GM23338 (cell line): ENCODE results near the gene CHST15. TPM values are rescaled to one million over a fixed set of nuclear protein-coding genes. Genes with fewer than 3 reads are reported as not detected.

Experiments
- ATAC-seq: fragments of 200-7000 bp; cut with Tn5 transposase; 3 replicates; pipeline ENCODE4 v1.9.1; 2020
- DNase-seq: peaks from one replicate; pipeline ENCODE4 v3.0.0-alpha.2; 2015; ENCODE audit warnings: low spot score
- H2AFZ ChIP-seq: fragments of 200-600 bp; sonication (generic); 2 replicates; pipeline ENCODE4 v1.8.0; 2016; ENCODE audit warnings: antibody characterized with exemption, mild to moderate bottlenecking, moderate library complexity
- H3F3A ChIP-seq: fragments of 200-600 bp; sonication (generic); replicated peaks from 2 replicates; pipeline ENCODE4 v1.8.0; 2017; ENCODE audit warnings: antibody characterized with exemption, mixed run types, low read depth
- H3K27ac ChIP-seq: fragments of 200-600 bp; sonication (generic); 2 replicates; pipeline ENCODE4 v1.6.1; 2016; ENCODE audit warnings: low read depth
- H3K27me3 ChIP-seq: fragments of 200-600 bp; sonication (generic); 2 replicates; pipeline ENCODE4 v1.8.0; 2016; ENCODE audit warnings: mild to moderate bottlenecking, mixed run types, moderate library complexity; ENCODE audit not compliant: insufficient read depth
- H3K36me3 ChIP-seq: fragments of 200-600 bp; sonication (generic); 2 replicates; pipeline ENCODE4 v1.8.0; 2016; ENCODE audit warnings: mild to moderate bottlenecking; ENCODE audit not compliant: insufficient read depth
- H3K4me1 ChIP-seq: fragments of 200-600 bp; sonication (generic); 2 replicates; pipeline ENCODE4 v1.8.0; 2016; ENCODE audit warnings: mild to moderate bottlenecking, moderate library complexity; ENCODE audit not compliant: insufficient read depth
- H3K4me2 ChIP-seq: fragments of 200-600 bp; sonication (generic); 2 replicates; pipeline ENCODE4 v1.7.1; 2017; ENCODE audit warnings: mixed run types
- H3K4me3 ChIP-seq: fragments of 200-600 bp; sonication (generic); 2 replicates; pipeline ENCODE4 v1.6.1; 2016; ENCODE audit warnings: mixed run types
- H3K79me2 ChIP-seq: fragments of 200-600 bp; sonication (generic); replicated peaks from 2 replicates; pipeline ENCODE4 v1.8.0; 2017; ENCODE audit warnings: mild to moderate bottlenecking; ENCODE audit not compliant: insufficient read depth
- H3K9me2 ChIP-seq: fragments of 200-600 bp; sonication (generic); 2 replicates; pipeline ENCODE4 v1.8.0; 2017; ENCODE audit not compliant: insufficient read depth
- H4K20me1 ChIP-seq: fragments of 200-600 bp; sonication (generic); replicated peaks from 2 replicates; pipeline ENCODE4 v1.8.0; 2017; ENCODE audit warnings: mild to moderate bottlenecking; ENCODE audit not compliant: insufficient read depth
- H3K27ac Mint-ChIP-seq: 2 replicates; pipeline ENCODE4 v1.8.0; 2020; ENCODE audit warnings: inconsistent platforms, mild to moderate bottlenecking, moderate library complexity, mixed read lengths
- H3K27me3 Mint-ChIP-seq: 3 replicates; pipeline ENCODE4 v1.8.0; 2022; ENCODE audit warnings: low read depth, mild to moderate bottlenecking, moderate library complexity, mixed read lengths, inconsistent platforms; ENCODE audit not compliant: insufficient read depth, poor library complexity
- H3K36me3 Mint-ChIP-seq: 3 replicates; pipeline ENCODE4 v1.8.0; 2021; ENCODE audit warnings: low read depth, mild to moderate bottlenecking, inconsistent platforms, moderate library complexity, mixed read lengths
- H3K4me1 Mint-ChIP-seq: 3 replicates; pipeline ENCODE4 v1.8.0; 2020; ENCODE audit warnings: mild to moderate bottlenecking, inconsistent platforms, mixed read lengths
- H3K4me3 Mint-ChIP-seq: 3 replicates; pipeline ENCODE4 v1.8.0; 2021; ENCODE audit warnings: moderate library complexity, mild to moderate bottlenecking, inconsistent platforms, mixed read lengths
- H3K9me3 Mint-ChIP-seq: 3 replicates; pipeline ENCODE4 v1.8.0; 2020; ENCODE audit warnings: moderate library complexity, mild to moderate bottlenecking, inconsistent platforms, mixed read lengths
- CTCF ChIP-seq, 2 experiments: fragments of 200-600 bp in 1 of 2; sonication (generic) in 1 of 2; conservative IDR thresholded peaks; 2 replicates each; pipeline versions ENCODE4 v1.5.1 to v1.6.1; 2016 to 2017; ENCODE audit warnings: antibody characterized with exemption in 2 of 2, low read depth in 2 of 2, mild to moderate bottlenecking in 2 of 2, moderate library complexity in 1 of 2
- ETS1 ChIP-seq: IDR thresholded peaks from 2 replicates; pipeline ENCODE4 v1.6.1; 2016; ENCODE audit warnings: antibody characterized with exemption
- EZH2phosphoT487 ChIP-seq: fragments of 200-600 bp; sonication (generic); IDR thresholded peaks from one replicate; pipeline ENCODE4 v1.8.1; 2018; ENCODE audit warnings: antibody characterized with exemption; ENCODE audit not compliant: unreplicated experiment
- NANOG ChIP-seq: IDR thresholded peaks from 2 replicates; pipeline ENCODE4 v1.6.1; 2016; ENCODE audit warnings: antibody characterized with exemption, borderline replicate concordance
- POLR2AphosphoS5 ChIP-seq: IDR thresholded peaks from 2 replicates; pipeline ENCODE4 v1.6.1; 2016; ENCODE audit warnings: antibody characterized with exemption, low read depth
- STAT1 ChIP-seq: IDR thresholded peaks from one replicate; pipeline ENCODE4 v1.6.1; 2016; ENCODE audit warnings: antibody characterized with exemption; ENCODE audit not compliant: unreplicated experiment
- ZNF331 ChIP-seq: fragments of 250-450 bp; sonication (Bioruptor Pico); IDR thresholded peaks from 2 replicates; pipeline ENCODE4 v1.5.0; 2020; ENCODE audit warnings: low read depth, mild to moderate bottlenecking, moderate library complexity
- polyA plus RNA-seq: library from polyadenylated mRNA; unstranded; fragments of >200 nt; fragmentation: Nextera tagmentation; extraction: Ambion mirVana; gene quantifications from 2 replicates; pipeline ENCODE4 v1.2.1, GENCODE V29; 2016
- total RNA-seq: library from RNA; depleted of rRNA; stranded (reverse); fragments of >200 nt; shearing (Covaris generic); gene quantifications from 2 replicates; pipeline ENCODE4 v1.2.3, GENCODE V29; 2014

The CHST15 gene
- total and polyA plus RNA-seq, 2 experiments from 2014 or later, result 2.6 to 11.2 TPM

- Histone ChIP-seq H3K27ac (no peak overlapping the region), H4K20me1 (no peaks in the 10 kb centered on the region), H3K4me3 (no peak overlapping the region), H3K4me2 (no peak overlapping the region), H3K27me3 (no peaks in the 10 kb centered on the region), H3K4me1 (no peaks in the 10 kb centered on the region), H3K36me3 (no peaks in the 10 kb centered on the region), H3F3A (no peaks in the 10 kb centered on the region), H3K9me2 (no peaks in the 10 kb centered on the region), H3K79me2 (no peaks in the 10 kb centered on the region), H2AFZ (no peak overlapping the region)
- Mint-ChIP-seq H3K4me1 (0 out of 3 replicates have a peak, but pooled peaks cover 2% of the 10 kb centered on the region), H3K36me3 (no peaks in the 10 kb centered on the region), H3K9me3 (no peaks in the 10 kb centered on the region), H3K27me3 (no peaks in the 10 kb centered on the region), H3K27ac (no peak overlapping the region), H3K4me3 (no peak overlapping the region)
- ATAC-seq (peak; percentile 88), DNase-seq (peak; percentile 73)
- TF ChIP-seq ETS1 (no peak), EZH2phosphoT487 (no peak), CTCF (conservative IDR thresholded peaks at IDR 0.05; ENCODE audit: low read depth in 2 of 2) (peak; percentile 47 to 64), ZNF331 (CRISPR knock-in tag) (no peak)
Measured at GRCh38 chr10:124125305-124126116, 32.1 kb upstream of the CHST15 start.

- Histone ChIP-seq H3K36me3 (no peaks in the 10 kb centered on the region), H3F3A (no peaks in the 10 kb centered on the region), H2AFZ (no peak overlapping the region), H3K79me2 (no peaks in the 10 kb centered on the region), H3K4me1 (no peaks in the 10 kb centered on the region), H3K4me3 (no peak overlapping the region), H3K4me2 (no peak overlapping the region), H3K27me3 (no peaks in the 10 kb centered on the region), H3K9me2 (no peaks in the 10 kb centered on the region), H3K27ac (no peak overlapping the region), H4K20me1 (no peaks in the 10 kb centered on the region)
- TF ChIP-seq POLR2AphosphoS5, result no peak
- TF ChIP-seq ZNF331 (CRISPR knock-in tag), result no peak
- no peak for TF ChIP-seq STAT1
- no peak for TF ChIP-seq NANOG
- TF ChIP-seq ETS1, result no peak
- no peaks in the 10 kb centered on the region for H3K36me3 Mint-ChIP-seq
- no peak overlapping the region for H3K4me3 Mint-ChIP-seq
- DNase-seq (no peak), ATAC-seq (no peak)
- no peaks in the 10 kb centered on the region for H3K9me3 Mint-ChIP-seq
- H3K4me1 Mint-ChIP-seq, result 0 out of 3 replicates have a peak, but pooled peaks cover 2% of the 10 kb centered on the region
- H3K27me3 Mint-ChIP-seq, result no peaks in the 10 kb centered on the region
- H3K27ac Mint-ChIP-seq, result no peak overlapping the region
Measured at GRCh38 chr10:124124769-124125161, 31.4 kb upstream of the CHST15 start.
